GM19397 (cell line): Measurements from ENCODE around the gene ALOX5AP.

Source experiments
- ATAC-seq: cut with Tn5 transposase; IDR thresholded peaks from one replicate; pipeline ENCODE4 v1.9.1; 2021; ENCODE audit warnings: mild to moderate bottlenecking, moderate library complexity; ENCODE audit not compliant: unreplicated experiment

The ALOX5AP gene

DNA sequence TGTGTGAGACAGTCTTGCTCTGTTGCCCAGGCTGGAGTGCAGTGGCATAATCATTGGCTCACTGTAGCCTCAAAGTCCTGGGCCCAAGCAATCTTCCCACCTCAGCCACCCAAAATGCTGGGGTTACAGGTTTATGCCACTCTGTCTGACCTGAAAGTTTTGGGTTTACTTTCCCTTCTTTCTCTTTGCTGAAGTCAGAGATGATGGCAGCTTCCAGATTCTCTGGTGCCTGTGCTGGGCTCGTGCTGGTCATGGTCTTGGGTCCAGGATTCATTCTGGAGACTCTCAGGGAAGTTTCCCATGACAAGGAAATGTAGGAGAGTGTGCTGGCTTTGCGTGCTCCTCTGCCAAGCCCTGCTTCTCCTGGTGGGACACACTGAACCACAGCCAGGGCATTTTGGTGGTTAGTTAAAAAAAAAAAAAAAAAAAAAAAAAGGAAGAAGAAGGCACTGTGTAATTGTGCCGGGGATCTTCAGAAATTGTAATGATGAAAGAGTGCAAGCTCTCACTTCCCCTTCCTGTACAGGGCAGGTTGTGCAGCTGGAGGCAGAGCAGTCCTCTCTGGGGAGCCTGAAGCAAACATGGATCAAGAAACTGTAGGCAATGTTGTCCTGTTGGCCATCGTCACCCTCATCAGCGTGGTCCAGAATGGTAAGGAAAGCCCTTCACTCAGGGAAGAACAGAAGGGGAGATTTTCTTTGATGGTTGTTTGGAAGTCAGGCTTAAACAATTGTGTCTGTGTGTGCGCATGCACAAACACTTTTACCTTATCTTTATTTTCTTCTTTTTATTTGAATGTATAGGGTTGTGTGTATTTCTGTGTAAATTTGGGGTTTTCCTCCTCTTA, at the start of gene ALOX5AP:
TSS of gene ALOX5AP (plus strand) at position 519 of the 847 bp plus-strand sequence. CDS start at position 582, 63 bp downstream.
- peak; percentile 68 for ATAC-seq

DNA sequence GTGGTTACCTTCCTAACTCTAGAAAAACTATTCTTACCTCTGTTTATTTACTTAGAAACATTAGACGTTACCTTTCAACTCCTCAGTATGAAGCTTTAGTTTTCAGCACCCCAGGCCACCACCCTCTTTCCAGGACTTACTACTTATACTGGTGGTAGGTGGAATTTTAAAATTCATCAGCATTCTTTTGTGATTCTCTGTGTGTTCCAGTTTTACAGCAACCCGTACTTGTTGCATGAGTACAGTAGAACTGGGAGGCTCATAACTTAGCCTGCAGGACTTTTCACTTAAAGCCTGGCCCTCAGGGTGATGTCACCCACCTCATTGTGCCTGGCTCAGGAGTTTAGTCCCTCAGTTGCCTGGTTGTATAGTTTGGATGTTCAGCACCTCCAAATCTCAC, 49.4 kb upstream of the ALOX5AP start:
- ATAC-seq = no peak

DNA sequence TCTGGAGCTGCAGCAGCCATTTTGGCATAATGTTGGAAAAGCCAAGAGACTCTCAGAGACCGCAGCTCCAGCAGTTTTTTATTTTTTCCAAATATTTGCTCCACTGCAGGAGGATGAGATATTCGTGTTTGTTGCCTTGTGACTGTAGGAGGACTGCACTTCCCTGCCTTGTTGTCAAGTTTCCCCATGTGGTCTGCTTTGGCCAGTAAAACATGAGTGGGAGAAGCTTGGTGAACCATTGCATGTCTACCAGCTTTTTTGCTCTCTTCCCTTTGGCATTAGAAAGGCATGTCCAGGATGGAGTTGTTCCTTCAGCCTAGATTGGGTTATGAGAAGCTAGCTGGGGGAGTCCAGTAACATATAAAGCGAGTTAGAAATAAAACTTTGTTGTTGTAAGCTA, 47.7 kb upstream of the ALOX5AP start:
- ATAC-seq = no peak

DNA sequence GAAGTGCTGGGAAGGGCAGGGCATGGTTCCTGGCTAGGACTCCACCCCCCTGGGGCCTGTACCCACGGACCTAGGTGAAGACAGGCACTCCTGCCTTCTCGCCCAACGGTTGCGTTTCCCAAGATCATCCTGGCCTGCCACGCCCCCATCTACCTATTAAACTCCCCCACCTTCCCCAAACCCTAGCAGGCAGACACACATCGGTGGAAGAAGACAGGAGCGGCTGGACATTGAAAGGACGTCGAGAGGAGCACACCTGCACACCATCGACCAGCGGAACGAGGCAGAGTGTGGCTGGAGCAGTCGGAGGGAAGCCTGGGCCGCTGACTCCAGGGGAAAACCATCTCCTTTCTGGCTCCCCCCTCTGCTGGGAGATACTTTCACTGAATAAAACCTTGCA, 45.6 kb upstream of the ALOX5AP start:
- ATAC-seq = no peak

DNA sequence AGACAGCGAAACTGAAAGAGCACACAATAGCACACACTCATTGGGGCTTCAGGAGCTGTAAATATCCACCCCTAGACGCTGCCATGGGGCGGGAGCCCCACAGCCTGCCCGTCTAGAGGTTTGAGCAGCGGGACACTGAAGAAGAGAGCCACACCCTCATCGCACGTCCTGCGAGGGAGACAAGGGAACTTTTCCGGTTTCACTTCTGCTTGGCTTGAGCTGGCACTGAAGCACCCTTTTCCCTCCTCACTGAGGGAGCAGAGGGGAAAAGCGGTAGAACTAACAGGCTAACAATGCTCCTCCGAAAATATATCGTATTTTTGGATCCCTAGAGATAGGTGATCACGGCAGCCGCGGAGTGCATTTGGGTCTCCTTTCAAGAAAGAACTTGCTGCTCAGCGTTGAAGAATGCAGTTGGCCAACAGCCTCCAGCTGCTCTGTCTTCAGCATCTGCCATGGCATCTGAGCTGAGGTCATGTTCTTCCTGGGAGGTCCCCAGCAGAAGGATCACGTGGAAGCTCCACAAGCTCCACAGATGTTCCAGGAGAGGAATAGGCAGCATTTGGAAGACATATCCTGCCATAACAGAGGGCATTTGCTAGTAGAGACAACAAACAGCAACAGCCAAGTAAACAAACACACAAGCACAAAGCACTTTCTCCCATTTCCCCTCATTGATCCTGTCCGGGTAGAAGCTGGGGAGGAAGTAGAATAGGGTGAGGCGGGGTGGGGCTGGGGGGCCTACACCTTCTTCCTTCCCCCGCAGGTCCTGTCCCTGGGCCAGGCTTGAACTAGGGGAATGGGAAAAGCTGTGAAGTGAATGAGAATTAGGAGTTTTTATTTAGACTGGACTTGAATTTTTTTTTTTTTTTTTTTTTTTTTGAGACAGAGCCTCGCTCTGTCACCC, 44.8 kb upstream of the ALOX5AP start:
- peak; percentile 68 for ATAC-seq

DNA sequence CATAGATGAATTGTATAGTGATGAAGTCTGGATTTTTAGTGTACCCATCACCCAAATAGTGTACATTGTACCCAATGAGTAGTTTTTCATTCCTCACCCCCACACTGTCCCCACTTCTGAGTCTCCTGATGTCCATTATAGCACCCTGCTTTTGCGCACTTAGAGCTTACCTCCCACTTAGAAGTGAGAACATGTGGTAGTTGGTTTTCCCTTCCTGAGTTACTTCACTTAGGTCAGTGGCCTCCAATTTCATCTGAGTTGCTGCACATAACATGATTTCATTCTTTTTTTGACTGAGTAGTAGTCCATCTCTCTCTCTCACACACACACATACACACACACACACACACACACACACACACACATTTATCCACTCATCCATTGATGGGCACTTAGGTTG, 43.2 kb upstream of the ALOX5AP start:
- no peak for ATAC-seq

DNA sequence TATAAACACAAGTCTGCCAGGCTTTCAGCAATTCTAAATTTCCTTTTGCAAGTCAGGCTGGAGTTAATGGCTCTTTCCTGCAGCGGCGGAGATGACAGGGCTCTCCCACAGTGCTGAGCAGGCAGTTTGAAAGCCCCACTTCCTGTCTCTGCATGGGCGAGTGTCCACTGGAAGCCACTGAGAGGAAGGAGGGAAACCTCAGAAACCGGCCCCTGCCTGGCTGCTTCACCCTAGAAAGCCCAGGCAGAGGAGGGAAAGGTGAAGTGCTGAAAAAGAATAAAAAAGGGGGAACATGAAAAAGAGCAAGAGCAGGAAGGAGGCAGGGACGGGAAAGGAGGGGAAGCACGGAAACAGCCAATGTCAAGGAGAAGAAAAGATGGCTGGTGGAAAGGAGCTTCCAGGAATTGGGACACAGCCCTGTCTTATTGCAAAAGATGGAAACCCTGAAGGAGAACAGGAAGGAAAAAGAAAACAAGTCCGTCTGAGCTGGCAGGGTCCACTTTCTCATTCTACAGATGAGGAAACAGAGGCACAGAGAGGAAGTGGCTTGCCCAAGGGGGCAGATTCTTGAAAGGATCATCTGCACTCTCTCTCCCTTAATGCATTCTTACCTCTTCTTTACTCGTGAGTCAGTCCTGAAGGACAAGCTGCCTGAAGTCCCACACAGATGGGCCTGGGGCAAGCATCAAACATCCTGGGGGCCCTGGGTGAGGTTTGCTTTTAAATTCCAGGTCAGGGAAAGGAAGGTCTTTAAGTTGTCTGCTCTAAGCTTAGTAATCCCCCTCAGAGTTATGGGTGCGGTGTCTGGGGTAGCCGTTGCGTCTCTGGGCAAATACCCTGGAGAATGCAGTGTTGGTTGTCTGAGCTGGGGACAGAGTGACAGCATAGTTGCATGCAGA, 38.8 kb upstream of the ALOX5AP start:
- ATAC-seq = no peak

DNA sequence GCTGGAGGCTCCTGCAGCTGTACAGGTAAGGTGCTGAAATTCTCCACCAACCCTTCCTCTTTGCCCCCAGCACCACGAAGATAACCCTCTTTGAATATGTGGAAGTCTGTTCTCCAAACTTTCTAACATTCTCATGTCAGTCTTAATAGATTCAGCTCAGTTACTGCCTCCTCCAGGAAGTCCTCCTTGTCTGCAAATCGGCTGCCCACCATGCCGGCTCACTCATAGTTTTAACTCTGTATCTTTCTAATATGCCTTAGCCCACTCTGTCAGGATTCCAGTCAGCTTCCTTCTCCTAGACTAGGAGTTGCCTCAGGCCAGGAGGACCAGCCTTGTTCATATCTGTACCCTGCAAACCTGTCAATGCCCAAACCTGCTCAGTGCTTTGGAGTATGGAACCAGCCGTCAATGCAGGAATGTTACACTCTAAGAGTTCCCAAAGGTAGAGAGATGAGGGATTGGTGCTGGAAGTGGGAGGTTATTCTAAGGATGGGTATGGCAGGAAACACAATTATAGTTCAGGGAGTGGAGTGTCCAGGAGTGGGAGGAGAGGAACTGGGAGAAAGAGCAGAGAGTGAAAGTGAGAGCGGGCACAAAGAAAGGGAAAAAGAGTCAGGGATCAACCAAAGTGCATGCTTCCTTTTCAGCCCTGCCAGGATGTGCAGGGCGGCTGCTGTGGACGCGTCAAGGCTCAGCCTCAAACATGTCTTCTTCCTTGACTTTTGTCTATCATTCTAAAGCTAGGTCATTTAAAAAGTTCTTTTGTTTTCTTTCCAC, 38.0 kb upstream of the ALOX5AP start:
- ATAC-seq = no peak

DNA sequence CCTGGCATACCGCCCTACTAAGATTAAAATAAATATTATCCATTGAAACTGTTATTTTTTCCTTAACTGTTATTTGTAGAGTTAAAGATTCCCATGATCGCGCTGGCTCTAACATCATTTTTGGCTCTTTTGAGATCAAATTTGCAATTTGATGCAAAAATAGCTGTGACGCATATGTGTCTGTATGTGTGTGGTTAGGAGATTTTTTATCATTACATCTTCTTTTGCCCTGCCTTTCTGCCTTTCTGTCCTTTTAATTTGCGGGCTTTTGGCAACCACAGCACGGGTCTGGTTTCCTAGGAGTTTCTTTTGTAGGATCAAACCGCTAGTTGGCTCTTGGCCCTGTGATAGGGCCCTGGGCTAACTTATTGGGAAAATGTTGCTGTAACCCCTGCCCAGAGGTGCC, 37.3 kb upstream of the ALOX5AP start:
- no peak for ATAC-seq

DNA sequence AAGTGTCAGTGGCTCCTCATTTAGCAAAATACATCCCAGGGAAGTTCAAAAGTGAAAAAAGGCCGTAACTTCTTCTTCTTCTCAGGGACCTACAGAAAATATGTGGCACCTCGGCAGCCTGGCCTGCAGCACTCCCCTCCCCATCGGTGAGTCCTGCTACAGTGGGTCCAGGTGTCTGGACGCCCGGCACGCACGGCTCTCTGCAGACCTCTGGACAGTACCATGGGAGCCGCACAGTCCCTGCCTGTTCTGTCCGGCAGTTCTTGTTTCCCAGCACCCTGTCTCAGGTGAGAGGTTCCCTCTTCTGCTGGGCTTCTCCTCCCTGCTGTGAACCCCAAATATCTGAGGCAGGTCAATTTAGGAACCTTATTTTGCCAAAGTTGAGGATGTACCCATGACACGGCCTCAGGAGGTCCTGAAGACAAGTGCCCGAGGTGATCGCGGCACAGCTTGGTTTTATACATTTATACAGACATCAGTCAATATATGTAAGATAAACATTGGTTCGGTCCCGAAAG, 36.8 kb upstream of the ALOX5AP start:
- no peak for ATAC-seq

DNA sequence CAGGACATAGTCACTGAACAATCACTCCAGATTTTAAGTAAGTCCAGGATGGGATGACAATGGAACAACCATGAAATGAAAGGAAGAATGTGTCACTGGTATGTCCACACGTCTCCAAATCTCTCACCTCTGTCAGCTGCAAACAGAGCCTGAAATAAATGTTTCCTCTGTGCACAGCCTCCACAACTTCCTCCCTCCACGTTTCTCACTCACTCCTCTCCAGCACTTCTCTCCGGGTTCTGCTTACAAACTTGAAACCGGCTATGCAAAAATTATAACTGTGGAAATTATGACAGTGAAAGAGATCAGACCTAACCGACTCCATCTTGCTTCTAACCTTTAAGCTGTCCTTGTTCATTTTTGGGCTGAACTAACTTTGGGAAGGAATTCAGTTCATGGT, 35.0 kb upstream of the ALOX5AP start:
- ATAC-seq = no peak

DNA sequence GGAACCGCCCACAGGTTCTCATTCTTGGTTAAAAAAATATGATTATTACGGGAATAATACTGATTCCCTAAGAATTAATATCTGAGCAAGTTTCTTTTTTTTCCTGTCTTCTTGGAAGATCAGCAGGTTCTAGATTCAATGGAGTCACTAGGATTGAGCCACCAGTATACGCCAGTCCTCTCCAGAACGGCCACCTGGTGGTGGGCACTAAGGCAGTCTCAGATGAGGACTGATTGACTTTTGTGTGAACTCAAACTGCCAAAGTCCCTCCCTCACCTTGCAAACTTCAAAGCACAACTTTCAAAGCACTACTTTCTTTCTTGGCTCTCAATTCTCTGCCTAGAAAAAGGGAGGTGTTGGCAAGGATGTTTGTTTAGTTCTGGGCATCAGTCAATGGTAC, 33.3 kb upstream of the ALOX5AP start:
- ATAC-seq = no peak

DNA sequence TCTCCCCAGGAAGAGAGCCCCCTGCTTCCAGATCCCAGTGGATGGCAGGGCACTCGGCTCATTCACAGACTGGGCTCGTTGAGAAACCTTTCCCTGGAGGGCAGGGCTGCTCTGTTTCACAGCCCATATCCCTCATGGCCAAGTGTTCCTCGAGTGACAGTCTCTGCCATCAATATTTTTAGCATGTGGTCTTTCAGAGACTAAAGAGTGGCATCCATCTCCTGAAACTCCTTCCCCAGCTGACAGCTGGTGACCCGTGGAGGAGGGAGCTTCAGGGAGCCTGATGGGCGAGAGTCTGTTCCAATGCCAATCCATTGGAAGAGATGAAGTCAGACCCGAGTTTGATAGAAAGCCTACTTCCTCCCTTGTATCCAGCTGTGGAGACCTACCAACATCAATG, 30.7 kb upstream of the ALOX5AP start:
- no peak for ATAC-seq

DNA sequence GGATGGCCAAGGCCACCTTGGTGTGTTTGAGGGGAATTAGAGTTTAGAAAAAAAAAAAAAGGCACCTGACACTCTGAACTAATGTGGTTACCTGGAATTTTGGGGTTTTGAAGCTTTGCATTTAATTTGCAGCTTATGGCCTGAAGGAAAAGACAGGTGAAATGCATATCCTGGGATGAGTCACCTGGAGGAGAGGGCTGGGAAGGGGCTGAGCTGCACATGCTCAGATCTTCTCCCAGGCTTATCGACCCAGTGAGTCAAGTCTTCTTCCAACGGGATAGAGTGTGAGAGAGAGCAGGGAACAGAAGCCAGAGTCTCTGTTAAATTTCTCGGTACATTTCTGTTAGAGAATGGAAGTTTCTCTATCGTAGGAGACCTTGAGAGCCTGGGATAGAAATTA, 29.7 kb upstream of the ALOX5AP start:
- no peak for ATAC-seq

DNA sequence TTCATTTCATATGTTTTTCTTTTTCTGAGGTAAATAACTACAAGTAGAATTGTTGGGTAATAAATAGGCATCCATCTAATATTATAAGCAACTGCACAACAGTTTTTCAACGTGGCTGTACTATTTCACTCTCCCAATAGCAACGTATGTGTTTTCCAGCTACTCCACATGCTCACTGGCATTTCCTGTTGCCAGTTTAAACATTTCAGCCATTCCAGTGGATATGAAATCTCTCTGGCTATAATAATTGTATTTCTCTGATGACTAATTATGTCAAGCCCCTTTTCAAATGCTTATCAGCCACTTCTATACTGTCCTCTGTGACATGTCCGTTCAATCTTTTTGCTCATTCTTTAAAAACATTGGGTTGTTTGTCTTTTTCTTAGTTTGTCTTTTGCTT, 26.8 kb upstream of the ALOX5AP start:
- ATAC-seq = no peak

DNA sequence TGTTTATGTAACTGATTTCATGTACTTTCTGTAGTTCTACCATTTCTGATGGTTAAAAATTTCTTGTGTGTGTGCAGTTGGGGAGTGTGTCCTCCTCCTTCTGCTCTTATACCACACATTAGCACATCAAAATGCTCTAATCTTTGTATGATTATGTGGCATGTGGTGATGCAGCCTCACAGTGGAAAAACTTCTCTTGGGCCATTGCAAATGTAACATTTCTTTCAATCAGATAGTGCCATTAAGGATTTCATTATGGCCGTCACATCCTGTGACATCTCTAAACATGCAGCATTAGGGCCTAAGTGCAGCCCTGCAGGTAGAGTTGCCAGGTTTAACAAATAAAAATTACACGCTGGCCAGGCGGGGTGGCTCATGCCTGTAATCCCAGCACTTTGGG, 24.9 kb upstream of the ALOX5AP start:
- no peak for ATAC-seq

DNA sequence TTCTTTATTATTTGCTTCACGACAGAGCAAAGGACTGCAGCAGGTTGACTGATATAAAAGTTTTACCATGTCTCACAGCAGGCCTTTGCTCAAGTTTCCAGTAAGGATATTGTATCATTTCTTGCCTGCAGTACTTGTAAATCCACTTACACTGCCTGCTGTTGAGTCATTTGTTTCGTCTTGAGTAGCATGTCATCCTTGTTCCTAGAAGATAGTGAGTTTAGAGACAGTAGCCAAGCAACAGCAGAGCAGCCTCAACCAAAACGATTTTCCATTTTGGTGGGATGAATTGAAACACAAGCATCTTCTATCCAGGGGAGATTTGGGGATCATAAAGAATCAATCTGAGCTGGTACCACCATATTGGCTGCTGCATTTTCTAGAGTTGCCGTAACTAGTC, 24.0 kb upstream of the ALOX5AP start:
- no peak for ATAC-seq

DNA sequence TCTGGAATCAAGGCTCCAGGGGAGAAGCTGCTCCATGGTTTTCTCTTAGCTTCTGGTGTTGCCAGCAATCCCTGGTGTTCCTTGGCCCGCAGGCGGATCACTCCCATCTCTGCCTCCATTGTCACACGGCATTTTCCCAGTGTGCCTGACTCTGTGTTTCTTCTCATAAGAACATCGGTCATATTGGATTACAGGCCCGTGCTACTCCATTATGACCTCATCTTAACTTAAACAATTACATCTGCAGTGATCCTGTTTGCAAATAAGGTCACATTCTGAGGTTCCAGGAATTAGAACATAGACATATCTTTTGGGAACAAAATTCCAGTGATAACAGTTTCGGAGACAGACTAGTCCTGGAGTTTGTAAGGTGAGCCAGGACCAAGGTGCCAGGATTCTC, 23.5 kb upstream of the ALOX5AP start:
- no peak for ATAC-seq

DNA sequence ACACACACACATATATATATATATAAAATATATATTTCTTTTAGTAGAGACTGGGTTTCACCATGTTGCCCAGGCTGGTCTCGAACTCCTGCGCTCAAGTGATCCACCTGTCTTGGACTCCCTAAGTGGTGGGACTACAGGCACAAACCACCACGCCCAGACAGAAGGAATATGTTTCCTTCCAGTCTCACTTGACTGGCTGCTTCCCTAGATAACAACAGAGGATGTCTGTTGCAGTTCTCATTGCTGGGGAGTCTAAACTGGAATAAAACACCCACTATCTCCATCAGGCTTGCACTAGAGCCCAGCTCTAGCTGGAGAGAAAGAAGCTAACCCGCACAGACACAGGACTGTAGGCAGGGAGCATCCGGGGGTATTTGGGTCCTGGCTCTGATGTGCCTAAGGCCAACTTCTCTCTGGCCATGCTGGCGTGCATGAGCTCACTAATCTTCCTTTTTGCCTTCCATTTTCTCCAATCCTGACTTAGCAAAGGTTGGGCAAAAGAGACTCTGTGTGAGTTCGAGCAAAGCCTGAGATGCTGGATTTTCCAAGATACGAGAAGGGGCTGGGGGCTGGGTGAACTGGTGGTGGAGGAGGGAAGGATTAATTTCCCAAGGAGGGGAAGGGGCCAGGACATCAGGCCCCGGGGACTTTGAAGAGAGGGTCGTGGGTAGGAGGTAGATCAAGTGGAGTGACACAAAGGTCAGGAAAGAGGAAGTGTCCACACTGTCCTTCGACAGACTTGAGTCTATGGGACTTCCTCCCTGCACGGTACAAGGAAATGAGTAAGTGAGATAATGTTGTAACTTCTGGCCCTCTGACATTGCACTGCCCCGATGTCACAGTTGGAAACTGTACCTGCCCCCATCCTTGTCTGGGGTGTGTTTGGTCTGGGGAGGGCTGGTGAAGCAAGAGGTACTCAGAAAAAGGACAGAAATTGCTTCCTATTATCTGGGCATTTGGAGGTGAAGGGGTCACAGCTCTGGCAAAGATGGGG, 22.5 kb upstream of the ALOX5AP start:
- ATAC-seq = no peak
